ENCODE measurements around the gene KCNG2. TPM values are rescaled to one million over a fixed set of nuclear protein-coding genes. Genes with fewer than 3 reads are reported as not detected.

The KCNG2 gene
- polyA plus RNA-seq, 3 donors, result 0.45 to 0.48 TPM; not detected in 1

DNA sequence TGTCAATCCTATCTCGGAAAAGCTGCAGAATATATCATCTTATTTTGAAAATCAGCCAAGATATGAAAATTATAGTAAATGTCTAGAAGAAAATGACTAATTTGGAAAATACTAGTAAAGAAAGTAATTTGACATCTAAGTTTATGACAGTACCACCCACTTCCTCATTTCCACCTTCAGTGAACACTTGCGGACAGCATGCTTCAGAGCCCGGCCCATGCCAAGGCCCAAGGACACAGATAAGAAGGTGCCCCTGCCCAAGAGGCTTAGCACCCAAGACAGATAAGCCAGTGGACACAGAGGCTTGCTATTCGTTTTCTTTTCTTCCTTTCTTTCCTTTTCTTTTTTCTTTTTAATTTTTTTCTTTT is 4.8 kb upstream of the KCNG2 start:
- DNase-seq (ENCODE audit: extremely low read depth in 1 of 11, low read depth in 9 of 11, low spot score in 4 of 11), result no peak

DNA sequence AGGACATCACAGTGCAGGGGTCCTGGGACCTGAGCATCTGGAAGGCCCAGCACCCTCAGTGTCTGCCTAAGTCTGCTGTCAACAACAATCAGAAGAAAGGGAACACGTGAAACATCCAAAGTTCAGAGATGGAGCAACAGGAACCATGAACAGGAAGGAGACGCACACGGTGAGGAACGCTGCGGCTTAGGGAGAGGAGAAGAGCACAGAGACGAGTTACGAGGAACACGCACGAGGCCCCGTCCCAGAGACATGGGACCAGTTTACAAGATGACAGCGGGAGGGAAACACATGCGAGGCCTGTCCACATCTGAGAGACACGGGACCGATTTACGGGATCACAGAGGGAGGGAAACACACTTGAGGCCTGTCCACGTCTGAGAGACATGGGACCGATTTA is 2.9 kb upstream of the KCNG2 start:
- DNase-seq (ENCODE audit: extremely low read depth in 1 of 11, low read depth in 9 of 11, low spot score in 4 of 11), result no peak

DNA sequence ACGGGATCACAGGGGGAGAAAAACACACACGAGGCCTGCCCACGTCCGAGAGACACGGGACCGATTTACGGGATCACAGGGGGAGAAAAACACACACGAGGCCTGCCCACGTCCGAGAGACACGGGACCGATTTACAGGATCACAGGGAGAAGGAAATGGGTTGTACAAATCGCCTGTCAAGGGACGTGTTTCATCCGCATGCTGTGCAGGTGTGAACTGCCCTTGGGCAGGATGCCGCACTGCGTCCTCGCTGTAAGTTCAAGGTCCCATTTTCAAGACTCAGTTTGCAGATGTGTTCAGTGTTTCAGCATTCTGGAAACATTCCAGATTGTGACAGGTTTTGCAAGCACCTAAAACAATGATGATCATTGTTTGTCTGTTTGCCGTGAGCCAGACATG is 2.3 kb upstream of the KCNG2 start:
- DNase-seq (ENCODE audit: extremely low read depth in 1 of 11, low read depth in 9 of 11, low spot score in 4 of 11), result no peak

DNA sequence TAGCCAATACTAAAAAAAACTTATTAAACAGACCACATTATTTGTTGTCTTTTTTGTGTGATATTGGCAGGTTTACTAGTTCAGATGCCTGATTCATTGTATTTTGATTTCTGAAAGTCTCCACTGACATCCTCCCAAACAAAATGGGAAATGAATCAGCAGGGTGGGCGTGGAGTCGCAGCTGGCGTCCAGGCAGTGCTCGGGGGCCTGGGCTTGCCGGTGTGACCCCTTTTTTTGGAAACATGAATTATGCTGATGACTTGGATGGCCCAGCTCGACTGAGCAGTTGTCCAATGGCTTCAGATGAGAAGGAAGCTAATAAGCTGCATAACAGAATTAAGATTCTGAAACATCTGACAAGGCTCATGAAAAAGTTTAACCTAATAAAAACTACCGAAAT is 1.7 kb upstream of the KCNG2 start:
- DNase-seq (ENCODE audit: extremely low read depth in 1 of 11, low read depth in 9 of 11, low spot score in 4 of 11), result no peak

DNA sequence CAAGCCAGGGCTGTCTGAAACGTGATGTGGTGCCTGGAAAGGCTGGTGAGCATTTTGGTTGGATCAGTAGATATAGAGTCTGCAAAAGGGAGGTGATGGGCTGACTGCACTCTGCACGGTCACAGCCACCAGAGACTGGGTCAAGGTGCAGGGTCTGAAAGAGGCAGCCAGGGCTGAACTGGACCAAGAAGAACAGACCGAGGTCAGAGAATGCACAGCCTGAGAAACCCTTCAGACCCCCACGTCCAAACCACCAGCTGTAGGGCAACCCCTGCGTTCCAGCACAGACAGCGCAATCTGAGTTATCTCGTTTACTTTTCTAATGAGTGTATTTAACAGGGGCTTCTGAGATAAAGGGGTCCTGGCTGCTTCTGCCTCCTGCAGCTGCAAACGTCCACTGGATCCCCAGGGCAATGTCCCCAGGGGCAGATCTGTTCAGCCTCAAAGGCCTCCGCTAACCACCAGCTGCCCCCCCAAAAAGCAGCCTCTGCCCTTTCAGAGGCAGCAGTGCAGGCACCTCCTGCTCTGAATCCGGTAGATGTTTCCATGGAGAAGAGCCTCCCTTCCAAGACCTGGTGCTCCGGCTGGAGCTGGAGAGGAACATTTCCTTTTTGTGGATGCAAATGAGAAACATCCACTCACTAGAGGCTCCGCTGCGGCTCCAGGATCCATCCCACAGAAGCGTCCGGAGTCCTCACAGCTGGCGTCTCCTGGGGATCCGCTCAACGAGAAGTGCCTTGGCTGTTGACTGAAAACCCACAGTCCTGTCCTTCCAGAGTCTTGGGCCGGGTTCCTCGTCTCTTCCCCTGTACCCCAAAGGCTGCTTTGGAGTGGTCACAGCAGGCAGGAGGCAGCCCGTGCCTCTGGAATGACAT is 970 bp upstream of the KCNG2 start:
- peak in 1 of 11 donors; percentile 36 for DNase-seq (ENCODE audit: extremely low read depth in 1 of 11, low read depth in 9 of 11, low spot score in 4 of 11)

DNA sequence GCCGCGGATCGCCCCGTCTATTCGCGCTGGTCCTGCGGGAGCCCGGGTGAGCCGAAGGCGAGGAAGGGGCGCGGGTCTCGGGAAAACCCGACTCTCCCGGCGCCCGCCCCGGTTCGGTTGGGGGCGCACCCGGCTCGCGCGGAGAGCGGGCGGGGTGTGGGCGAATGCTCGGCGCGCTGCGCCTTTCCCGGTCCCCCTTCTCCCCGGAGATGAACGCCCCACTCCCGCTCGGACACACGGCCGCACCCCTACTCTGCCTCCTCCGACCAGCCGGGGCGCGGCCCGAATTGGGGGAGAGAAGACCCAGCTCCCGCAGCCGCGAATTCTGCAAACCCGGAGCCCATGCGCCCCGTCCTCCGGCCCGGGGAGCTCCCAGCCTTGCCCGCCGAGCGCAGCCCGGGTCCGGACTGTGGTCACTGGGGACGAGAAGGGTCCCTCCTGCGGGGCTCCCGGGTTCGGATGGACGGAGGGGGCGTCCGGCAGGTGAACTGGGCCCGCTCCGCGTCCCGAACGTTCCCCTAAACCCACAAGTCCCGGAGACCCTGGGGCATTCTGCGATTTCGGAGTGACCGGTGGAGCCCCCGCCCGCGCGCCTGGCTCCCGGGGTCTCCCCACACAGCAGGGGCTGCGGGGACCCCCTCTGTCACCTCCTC is 734 bp downstream of the KCNG2 start:
- DNase-seq (ENCODE audit: extremely low read depth in 1 of 11, low read depth in 9 of 11, low spot score in 4 of 11), result no peak

DNA sequence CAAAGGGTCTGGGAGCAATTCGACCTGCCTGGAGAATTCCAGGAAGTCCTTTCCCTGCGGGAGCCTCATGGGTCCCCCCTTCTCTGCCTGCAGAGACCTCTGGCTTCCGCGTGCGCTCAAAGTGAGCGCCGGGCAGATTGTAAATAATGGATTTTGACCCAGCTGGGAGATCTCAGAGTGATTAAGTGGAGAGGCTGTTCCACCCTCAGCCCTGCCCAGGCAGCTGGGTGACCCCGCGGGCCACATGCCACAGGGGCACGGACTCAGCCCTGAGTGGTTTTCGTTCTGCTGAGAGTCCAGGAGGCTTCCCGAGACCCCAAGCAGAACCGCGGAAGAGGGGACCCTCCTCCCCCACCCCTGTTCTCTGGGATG is 1.2 kb downstream of the KCNG2 start:
- DNase-seq (ENCODE audit: extremely low read depth in 1 of 11, low read depth in 9 of 11, low spot score in 4 of 11), result peak in 1 of 11 donors; percentile 35

DNA sequence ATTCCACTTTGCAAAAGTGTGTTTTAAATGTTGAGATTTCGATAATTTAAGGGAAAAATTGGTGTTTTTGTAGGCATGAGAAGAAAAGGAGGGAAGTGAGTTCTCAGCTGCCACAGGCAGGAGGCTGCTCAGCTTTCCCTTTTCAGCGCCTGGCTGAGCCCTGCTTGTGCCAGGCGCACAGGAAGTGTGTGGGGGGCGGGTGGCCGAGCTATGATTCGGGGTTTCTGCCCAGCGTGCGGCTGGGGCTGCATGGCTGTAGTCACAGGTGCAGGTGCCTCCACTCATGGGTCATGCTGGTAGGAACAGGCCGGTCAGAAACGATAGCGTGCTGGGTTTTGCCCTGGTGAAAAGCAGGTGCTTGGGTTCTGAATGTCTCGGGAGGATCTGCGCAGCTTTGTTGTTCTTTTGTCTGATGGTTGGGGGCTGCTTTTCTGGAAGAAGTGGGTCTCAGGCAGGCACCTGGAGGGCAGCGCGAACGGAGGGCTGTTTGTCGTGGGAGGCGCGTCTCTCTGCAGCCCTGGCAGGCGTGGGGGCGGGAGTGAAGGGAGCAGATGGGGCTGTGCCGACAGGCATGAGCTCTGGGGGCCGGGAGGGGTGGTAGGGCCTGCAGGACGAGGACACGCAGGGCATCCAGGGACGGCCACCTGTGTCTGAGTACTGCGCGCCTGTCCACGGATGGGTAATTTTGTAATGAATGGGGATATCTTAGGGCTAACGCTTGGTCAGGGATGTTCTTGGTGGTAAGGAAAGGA is 2.1 kb downstream of the KCNG2 start:
- DNase-seq (ENCODE audit: extremely low read depth in 1 of 11, low read depth in 9 of 11, low spot score in 4 of 11), result no peak

DNA sequence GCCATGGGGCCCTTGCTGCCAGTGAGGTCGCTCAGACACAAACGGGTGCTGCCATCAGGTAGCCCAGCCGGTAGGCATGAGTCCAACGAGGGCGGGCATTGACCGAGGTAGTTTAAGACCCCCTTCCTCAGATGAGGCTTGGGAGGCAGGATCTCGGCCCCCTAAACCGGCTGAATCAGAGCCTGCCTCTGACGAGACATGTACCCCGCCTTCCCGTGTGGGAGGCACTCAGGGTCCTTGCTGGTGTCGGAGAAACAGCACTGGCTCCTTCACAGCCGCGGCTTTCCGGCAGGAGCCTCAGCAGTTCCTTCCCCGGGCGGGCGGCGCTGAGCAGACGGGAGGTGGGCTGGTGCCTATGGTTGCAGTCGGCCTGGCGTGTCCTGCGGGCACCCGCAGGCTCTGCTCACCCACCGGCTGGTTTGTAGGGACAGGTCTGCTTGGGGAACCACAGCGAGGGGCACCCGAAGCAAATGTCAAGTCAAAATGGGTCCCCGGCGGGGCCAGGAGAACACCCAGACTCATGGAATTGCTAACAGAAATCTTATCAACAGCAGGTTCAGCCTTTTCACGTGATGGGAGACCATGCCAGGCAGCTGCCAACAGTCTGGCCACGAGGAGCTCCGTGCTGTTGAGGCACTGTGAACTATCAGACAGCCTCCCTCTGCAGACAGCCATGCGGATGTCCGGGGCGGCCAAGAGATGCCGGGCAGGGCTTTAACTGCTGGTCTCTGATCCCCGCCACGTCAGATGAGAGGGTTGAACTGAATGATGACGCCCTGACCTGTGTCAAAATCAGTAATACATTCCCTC is 2.8 kb downstream of the KCNG2 start:
- DNase-seq (ENCODE audit: extremely low read depth in 1 of 11, low read depth in 9 of 11, low spot score in 4 of 11), result no peak

DNA sequence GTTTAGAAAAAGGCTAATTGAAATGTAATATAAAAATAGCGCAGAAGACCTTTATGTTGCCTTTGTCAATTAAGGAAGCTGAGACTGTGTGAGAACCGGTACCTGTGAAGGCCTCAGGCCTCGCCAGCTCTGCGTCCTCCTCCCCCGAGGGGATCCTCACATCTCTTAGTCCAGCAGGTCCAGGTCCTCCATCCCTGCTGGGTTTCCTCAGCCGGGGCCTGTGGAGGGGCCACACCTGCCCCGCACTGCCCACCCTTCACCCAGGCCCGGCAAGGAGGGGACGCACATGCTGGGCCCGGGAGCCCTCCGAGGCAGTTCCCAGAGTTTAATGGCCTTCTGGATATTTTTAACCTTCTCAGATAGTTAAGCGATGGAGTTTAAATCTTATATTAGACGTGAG is 3.5 kb downstream of the KCNG2 start:
- no peak for DNase-seq (ENCODE audit: extremely low read depth in 1 of 11, low read depth in 9 of 11, low spot score in 4 of 11)

DNA sequence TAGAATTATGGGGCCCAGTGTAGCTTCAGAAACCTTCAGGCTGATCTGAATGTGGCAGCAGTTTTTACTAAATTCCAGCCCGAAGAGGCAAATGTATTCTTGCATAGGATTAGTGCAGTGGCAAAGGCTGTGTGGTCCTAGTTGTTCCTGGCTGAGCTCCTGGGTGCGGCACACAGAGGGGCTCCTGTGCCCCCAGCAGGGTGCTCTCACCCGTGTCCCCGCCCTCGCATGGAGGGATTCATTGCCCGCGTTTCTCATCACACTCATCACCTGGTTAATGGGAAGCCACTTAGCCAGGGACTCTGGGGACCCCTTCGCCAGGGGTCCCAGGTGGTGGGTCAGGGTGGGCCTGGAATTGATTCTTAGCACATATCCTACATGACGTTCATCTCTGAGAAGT is 3.9 kb downstream of the KCNG2 start:
- no peak for DNase-seq (ENCODE audit: extremely low read depth in 1 of 11, low read depth in 9 of 11, low spot score in 4 of 11)

DNA sequence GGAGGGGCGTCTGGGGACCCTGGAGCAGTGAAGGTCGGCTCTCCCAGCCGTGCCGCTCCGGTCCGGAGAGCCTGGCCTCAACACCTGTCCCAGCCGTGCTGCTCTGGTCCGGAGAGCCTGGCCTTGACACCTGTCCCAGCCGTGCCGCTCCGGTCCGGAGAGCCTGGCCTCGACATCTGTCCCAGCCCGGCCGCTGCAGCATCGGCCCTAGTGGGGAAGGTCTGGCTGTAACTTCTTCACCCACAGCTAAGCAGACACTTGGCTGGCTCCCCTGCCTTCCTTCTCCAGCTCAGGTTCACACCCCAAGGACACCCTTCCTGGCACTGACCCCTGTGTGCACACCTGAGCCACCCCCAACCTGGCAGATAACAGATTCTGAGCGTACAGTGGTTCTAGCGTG is 4.6 kb downstream of the KCNG2 start:
- no peak for DNase-seq (ENCODE audit: extremely low read depth in 1 of 11, low read depth in 9 of 11, low spot score in 4 of 11)

DNA sequence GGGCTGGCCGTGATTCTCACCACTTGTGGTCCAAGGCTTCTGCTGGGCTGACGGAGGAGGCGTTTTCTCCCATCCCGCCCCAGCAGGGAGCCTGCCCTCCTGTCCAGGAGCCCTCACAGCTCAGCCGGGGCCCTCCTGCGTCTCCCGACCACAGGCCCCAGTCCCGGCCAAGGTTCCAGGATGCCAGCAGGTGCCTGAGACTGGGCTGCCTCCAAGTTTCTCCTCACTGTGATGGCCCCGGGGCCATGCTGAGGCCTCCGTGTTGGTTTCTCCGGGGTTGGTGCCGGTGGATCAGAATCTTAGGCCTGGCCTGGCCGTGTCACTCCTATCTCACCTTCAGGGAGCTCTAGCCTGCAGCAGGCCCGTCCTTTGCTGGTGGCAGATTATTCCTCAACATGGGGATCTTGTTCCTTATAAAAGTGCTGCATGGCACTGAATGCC is 5.9 kb downstream of the KCNG2 start:
- DNase-seq (ENCODE audit: extremely low read depth in 1 of 11, low read depth in 9 of 11, low spot score in 4 of 11), result no peak

DNA sequence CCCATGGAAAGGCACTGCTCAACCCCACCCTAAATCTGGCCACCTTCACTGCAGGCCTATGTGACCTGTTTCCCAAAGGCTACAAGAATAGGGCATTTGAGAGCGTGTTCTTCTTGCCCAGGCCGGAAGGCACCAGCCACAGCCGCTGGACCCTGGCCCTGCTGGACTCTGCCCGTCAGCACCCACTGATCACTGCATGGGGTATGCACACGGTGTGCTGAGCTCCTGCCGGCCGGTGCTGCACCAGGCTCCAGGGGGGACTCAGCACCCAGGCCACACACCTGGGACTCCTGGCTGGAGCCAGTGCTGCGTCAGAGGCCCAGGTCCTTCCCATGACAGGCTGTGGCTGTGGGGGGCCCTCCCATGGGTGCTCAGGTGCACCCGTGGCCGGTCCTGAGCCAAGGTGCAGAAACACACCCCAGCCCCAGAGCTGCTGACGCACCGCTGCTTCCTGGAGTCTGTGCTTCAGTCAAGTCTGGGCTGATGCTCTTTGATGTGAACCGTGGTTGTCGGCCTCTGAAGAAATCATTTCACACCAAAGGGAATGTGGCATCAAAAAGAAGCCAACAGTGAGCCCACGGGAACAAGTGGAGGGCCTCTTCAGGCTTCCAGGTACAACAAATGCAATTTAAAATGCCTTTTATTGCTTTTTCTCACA is 6.5 kb downstream of the KCNG2 start:
- DNase-seq (ENCODE audit: extremely low read depth in 1 of 11, low read depth in 9 of 11, low spot score in 4 of 11), result no peak

DNA sequence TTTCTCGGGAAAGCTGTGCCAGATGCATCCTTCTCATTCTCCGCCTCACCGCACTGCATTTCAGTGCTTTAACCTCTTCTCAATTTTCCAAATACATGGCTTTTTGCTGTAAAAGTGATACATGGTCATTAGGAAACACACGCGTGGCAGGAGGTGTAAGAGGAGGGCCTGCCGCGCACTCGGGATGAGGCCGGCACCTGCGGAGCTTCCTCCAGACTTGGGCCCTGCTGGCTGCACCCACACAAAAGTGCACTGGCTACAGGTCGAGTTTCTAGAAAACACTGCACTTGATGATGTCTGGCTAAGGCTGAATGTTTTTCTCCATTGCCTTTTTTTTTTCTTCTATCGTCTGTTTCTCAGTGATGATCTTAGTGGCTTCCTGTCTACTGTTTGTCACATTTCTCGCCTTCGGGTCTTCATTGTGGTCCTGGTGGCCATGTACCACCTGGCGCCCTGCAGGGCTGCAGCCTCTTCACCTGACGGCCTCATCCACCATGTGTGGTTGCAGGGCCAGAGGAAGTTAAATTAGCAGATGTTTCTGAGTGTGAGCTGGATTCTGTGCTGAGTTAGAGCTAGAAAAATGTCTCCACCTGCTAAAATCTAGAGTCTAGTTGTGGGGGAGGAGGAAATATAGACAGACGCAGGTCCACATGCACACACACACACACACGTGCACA is 7.6 kb downstream of the KCNG2 start:
- DNase-seq (ENCODE audit: extremely low read depth in 1 of 11, low read depth in 9 of 11, low spot score in 4 of 11), result no peak

DNA sequence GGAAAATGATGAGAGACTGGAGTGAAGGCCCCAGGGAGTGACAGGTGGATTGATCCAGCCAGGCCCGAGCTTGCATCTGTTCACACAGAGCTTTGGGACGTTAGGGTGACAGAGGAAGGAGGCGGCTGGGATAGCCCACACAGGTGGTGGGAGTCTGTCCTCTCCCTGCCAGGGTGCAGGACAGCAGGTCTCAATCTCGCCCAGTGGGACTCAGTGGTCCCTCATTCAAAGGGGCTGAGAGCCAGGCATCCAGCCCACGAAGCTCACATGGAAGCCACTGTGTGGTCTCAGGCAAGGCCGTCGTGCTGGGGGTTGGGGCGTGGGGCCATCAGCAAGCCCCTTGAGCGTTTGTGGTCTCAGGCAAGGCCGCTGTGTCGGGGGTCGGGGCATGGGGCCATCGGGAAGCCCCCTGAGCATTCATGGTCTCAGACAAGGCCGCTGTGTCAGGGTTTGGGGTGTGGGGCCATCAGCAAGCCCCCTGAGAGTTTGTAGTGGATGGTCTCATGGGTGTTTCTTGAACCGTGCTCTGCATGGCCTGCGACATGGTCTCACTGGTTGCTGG is 8.3 kb downstream of the KCNG2 start:
- no peak for DNase-seq (ENCODE audit: extremely low read depth in 1 of 11, low read depth in 9 of 11, low spot score in 4 of 11)

DNA sequence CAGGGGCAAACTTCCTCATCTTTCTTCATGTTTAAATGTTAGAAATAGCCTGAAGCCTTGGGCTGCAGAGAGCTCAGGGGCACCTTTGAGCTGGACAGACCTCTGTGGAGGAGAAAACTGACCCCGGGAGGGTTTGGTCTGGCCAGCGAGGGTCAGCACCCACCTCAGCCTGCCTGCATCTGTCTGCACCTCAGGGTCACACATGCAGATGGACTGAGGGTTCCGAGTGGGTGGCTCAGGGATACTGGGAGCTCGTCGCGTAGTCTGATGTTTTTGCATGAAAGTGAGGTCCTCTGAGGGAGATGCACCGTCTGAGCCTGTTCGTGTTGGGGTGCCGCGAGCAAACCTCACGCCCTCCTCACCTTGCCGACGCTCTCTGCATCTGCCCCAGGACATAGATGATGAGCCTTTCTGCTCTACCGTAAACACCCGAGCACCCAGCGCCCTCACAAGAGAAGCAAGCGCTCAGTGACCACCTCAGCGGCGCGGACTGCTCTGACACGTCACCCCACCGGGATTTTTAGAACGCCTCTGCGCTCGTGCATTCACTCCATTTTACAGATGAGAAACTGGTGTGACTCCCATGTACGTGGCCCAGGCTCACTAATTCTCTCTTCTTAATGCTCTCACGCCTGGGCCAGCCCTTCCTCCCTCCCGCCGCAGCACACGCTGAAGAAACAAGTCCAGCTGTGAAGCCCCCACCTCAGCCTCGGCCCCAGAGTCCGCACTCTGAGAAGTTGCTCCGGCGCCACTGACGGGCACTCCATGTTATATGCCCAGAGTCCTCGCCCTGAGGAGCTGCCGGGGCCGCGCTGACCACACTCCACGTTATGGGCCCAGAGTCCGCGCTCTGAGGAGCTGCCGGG is 9.5 kb downstream of the KCNG2 start:
- no peak for DNase-seq (ENCODE audit: extremely low read depth in 1 of 11, low read depth in 9 of 11, low spot score in 4 of 11)
